Activated gamma-delta T cell treated with Interleukin-2 at 50 U/mL for 16 hours (primary cell): Measurements from ENCODE around the gene OR10G3.
"Not testable (repeated sequence)": the region's sequence is repeated elsewhere in the genome, so short reads cannot be mapped to it uniquely, and the experiment has no call there.

Source experiments
- DNase-seq: peaks from one replicate; pipeline ENCODE4 v3.0.0-alpha.2; 2020

OR10G3 gene, protein sequence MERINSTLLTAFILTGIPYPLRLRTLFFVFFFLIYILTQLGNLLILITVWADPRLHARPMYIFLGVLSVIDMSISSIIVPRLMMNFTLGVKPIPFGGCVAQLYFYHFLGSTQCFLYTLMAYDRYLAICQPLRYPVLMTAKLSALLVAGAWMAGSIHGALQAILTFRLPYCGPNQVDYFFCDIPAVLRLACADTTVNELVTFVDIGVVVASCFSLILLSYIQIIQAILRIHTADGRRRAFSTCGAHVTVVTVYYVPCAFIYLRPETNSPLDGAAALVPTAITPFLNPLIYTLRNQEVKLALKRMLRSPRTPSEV

DNA sequence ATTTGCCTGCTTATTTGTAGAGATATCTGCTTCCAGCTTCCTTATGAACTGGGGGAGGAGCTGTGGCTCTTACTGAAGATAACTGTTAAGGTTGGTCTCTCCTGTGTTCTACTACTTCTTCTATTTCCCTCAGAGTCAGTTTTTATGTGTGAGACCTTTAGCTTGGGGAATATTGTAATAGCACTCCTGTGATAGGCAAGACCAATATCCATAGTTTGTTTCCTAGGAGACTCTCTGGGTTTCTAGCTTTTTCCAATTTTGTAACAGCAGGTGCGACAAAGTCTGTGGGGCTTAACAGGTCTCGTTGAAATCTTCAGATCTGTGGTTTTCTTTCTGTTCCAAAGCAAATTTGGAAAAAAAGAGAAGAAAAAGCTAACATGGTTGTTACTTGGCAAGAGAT is at the start of gene OR10G3:
Gene OR10G3, minus strand, starts transcription at position 101 of the 400 bp plus-strand sequence. CDS start 9,332 bp downstream, outside the sequence.
- no peak for DNase-seq

GRCh38 chr14:21626491-21627230 is 46.8 kb upstream of the OR10G3 start:
- no peak for DNase-seq

DNA sequence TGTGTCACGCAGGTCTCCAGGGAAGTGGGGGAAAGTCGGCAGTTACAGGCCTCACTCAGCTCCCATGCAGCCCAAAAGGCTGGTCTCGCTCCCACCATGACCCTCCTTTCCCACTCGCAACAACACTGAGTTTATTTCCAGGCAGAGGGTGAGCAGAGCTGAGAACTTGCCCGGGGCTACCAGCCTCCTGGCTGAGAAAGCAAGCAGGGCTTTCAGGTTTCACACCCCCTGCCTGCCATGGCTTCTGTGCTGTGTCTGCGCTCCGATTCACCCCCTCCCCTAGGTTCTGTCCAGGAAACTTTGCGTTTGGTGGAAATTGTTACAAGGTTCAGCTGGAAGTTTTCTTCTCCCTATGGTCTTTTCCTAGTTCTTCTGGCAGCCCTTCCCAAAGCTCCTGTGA is 37.7 kb upstream of the OR10G3 start:
- DNase-seq = no peak

DNA sequence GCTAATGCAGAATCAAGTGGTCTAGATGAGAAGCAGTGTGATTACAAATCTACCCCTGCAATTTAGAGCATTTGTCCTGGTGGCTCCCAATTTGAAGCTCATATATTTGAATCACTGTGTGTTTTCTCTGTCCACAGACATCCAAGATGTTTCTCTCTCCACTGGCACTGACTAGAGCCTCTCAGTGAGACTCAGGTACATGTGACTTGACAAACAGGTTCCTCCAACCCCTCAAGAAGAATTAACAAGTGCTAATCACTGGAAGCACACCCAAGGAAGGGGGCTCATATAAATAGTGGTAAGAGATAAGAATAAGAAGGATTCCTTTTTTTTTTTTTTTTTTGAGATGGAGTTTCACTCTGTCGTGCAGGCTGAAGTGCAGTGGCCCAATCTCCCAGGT is 34.4 kb upstream of the OR10G3 start:
- no peak for DNase-seq

DNA sequence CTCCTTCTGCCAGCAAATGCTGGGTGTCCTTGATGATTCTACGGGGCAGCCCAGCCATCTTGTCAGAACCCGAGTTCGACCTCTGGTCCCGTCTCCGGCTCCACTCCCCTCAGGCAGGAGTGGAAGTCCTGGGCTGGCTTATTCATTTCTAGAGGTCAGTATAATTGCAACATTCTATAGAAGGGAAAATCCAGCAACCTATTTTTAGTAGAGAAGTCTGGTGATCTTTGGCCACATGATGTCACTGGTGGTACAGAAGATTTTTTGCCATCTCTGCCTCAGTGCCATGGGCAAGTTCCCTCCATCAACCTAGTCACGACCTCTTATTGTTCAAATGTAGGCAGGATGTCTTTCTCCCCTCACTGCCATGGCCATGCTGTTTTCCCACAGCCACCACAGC is 32.4 kb upstream of the OR10G3 start:
- no peak for DNase-seq

DNA sequence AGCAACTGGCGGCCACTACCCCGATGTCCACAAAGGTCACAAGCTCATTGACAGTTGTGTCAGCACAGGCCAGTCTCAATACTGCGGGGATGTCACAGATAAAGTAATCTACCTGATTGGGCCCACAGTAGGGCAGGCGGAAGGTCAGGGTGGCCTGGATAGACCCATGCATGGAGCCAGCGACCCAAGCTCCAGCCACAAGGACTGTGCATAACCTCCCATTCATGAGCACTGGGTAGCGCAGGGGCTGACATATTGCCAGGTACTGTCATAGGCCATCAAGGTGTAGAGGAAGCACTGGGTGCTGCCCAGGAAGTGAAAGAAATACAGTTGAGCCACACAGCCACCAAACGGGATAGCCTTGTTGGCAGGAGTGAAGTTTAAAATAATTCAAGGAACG is 22.3 kb upstream of the OR10G3 start:
- not testable (repeated sequence) for DNase-seq

- no peak for DNase-seq
These were observed 9.4 kb upstream of the OR10G3 start for GRCh38 chr14:21589317-21589716.

DNA sequence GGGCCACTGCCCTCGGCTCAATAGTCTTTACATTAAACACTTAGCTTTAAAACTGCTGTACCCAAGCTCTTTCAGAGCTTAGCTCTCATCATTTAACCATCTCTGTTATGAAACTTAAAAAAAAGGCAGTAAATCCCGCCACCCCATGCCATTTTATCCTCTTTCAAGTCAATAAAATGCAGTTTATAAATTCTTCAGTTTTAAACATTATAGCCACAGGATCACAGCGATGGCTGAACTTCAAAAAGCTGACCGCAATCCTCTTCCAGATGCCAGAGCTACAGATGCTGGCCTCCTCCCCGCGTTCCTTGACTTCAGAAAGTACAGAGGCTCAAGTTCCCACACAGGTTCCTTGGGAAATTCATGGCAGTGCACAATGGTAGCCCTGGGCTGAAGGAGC is 4.2 kb downstream of the OR10G3 start:
- no peak for DNase-seq

DNA sequence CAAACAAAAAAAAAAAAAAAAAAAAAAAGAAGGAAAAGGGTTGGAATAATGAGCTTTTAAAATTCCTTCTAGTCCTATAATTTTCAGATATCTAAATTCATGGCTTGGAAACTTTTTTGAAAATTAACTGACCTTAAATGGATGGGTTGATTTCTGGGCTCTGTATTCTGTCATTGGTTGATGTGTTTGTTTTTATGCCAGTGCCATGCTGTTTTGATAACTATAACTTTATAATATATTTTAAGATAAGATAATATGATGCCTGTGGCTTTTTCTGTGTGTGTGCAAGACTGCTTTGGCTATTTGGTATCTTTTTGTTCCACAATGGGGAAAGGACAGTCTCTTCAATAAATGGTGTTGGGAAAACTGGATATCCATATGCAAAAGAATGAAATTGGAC is 7.3 kb downstream of the OR10G3 start:
- no peak for DNase-seq

- DNase-seq = no peak
These were observed 21.1 kb downstream of the OR10G3 start for GRCh38 chr14:21558703-21559170.

GRCh38 chr14:21557084-21557901 is 22.6 kb downstream of the OR10G3 start:
- peak; percentile 76 for DNase-seq

DNA sequence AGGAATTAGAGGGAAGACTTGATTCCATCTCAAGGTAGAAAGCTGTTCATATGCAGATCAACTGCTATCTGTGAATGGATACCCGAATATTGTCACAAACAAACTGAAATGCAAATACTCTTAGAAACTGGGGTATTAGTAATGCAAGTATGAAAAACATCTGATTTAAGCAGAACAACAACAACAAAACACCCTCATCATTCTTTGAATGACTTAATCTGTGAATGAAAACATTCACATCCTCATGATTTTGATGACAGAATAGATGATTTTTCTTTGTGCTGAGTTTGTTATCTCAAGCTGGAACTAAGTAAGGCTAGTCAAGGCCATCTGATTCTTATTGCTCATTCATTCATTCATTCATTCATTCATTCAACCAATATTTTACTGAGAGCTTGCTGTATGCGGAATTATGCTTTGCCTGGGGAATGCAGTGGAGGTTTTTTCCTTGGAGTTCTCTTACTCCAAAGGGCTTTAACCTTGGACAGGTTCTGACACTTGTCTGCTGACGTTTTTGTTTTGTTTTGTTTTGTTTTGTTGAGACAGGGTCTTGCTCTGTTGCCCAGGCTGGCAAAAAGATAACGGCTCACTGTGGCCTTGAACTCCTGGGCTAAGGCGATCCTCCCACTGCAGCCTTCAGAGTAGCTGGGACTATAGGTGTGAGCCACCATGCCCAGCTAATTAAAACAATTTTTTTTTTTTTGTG is 23.3 kb downstream of the OR10G3 start:
- no peak for DNase-seq

GRCh38 chr14:21553266-21553665 is 26.6 kb downstream of the OR10G3 start:
- no peak for DNase-seq

- not testable (repeated sequence) for DNase-seq
These were observed 35.3 kb downstream of the OR10G3 start for GRCh38 chr14:21544588-21544987.

- no peak for DNase-seq
These were observed 35.9 kb downstream of the OR10G3 start for GRCh38 chr14:21543963-21544362.

GRCh38 chr14:21543521-21543960 is 36.3 kb downstream of the OR10G3 start:
- DNase-seq = no peak

DNA sequence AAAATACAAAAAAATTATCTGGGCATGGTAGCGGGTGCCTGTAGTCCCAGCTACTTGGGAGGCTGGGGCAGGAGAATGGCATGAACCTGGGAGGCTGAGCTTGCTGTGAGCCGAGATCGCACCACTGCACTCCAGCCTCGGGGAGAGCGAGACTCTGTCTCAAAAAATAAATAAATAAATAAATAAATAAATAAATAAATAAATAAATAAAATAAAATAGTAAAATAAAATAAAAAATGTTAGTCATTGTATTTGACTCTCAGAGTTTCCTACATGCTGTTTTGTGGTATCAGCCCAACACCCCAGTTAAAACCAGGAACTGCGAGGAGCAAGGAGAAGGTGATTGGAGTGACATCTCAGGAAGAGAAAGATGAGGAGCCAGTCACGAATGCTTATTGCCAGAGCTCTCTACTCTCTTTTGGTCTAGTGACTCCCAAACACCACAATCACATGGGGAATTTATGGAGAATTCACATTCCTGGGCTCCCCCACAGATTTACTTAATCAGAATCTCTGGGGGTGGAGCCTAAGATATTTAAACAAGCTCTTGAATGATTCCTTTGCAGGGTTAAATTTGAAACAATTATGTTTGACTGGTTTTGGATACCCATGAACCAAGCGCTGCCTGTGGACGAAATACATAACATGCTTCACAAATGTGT is 38.3 kb downstream of the OR10G3 start:
- no peak for DNase-seq

DNA sequence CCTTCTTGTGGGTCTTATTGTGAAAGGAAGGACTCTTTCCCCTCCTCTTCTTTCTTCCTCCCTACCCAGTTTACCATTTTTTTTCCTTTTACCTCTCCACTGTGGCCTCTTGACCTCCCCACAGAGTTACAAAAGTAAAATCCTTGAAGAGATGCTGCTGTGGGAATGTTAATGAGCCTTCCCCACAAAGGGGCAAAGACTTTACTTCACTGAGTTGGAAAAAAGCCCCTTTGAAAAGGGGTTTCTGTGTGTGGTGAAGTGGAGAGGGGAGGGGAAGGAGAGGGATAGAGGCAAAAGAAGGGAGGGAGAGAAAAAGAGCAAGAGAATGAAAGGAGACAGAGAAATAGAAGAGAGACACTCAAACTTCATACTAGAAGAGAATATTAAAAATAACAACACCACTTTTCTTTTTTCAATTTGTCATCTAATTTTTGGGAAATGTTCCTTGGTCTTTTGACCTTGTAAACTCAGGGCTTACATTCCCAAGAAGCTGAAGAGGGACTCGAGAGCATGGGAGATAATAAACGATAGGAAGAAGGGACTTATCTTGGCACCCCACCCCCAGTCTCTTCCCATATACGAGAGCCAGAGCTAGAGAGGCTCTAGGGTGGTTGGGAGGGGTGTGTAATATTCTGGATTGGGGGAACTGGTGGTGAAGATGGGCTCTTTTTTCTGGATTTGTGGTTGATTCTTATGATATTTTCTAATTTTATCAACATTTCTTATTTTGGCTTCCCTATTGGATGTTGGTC is 40.5 kb downstream of the OR10G3 start:
- no peak for DNase-seq

DNA sequence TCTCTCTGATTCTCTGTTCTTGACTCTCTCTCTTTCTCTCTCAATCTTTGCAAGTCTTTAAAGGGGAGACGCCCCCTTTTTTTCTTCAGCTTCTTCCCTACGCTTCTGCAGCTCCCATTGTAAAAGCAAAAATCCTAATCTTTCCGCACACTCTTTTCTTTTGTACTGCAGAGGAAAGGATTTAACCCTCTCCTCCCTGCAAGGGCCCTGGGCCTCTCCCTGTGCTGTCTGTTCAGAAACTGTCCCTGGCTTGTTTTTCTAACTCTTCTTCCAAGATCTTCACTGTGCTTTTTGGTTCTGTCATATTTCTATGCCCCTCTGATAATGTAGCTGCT is 42.8 kb downstream of the OR10G3 start:
- DNase-seq = no peak

GRCh38 chr14:21536418-21537089 is 43.3 kb downstream of the OR10G3 start:
- no peak for DNase-seq
